Sigmoid colon (tissue), 4 donors: Measurements from ENCODE around the gene ST14.

Source experiments
- CTCF ChIP-seq, 4 experiments: fragments of 450-650 bp in 3 of 4; fragments of 200-600 bp in 1 of 4; IDR thresholded peaks; one replicate each; pipeline ENCODE4 v1.5.1; 2016 to 2019; ENCODE audit warnings: antibody characterized with exemption in 4 of 4, mild to moderate bottlenecking in 3 of 4, moderate library complexity in 2 of 4
- EP300 ChIP-seq, 4 donors: sonication (generic); formaldehyde crosslinking; IDR thresholded peaks; one replicate each; pipeline ENCODE4 v1.6.1; 2017; ENCODE audit warnings: antibody characterized with exemption in 4 of 4
- POLR2A ChIP-seq, 2 donors: fragments of 450-650 bp; IDR thresholded peaks; one replicate each; pipeline ENCODE4 v1.6.1; 2016; ENCODE audit warnings: antibody characterized with exemption in 2 of 2, mild to moderate bottlenecking in 2 of 2, moderate library complexity in 2 of 2
- POLR2AphosphoS5 ChIP-seq, 4 donors: sonication (generic); formaldehyde crosslinking; IDR thresholded peaks; one replicate each; pipeline ENCODE4 v1.6.1; 2017; ENCODE audit warnings: antibody characterized with exemption in 4 of 4

DNA sequence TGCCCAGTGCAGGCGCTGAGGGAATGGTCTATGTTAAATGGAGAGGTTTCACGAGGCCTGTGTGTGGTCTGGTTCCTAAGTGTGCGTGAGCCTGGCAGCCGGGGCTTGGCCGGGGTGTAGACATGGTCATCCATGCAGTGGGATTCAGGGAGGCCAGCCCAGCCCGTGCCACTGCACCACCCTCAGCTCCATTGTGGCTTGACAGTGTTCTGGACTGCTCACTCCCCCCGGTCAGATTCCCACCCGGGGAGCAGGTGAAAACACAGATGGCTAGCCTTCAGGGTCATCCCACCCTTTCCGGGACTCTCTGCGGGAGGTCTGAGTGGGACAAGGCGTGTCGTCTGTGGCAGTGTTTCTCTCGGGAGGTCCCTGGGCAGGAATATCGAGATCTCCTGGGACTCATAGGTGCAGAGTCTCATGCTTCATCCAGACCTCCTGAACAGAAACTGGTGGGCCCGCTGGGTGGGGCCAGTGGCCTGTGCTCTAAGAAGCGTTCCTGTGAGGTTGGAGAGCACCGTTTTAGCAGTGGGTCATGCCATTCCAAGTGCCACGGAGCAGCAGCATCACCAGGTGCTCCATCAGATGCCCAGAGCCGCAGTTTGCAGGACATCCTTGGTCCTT lies 52.3 kb downstream of the ST14 start:
- TF ChIP-seq CTCF (IDR thresholded peaks at IDR 0.05) = no peak
- no peak for TF ChIP-seq POLR2A (IDR thresholded peaks at IDR 0.05)
- TF ChIP-seq EP300 (IDR thresholded peaks at IDR 0.05) = no peak
- no peak for TF ChIP-seq POLR2AphosphoS5 (IDR thresholded peaks at IDR 0.05)
